Stimulated activated CD8-positive, alpha-beta memory T cell treated with anti-CD3 and anti-CD28 coated beads, Interleukin-12 subunit alpha, Interleukin-12 subunit beta, amount 100 ng/mL, for 4 hours (primary cell): ENCODE data around the gene VPS37D.
"Not testable (repeated sequence)": the region's sequence is repeated elsewhere in the genome, so short reads cannot be mapped to it uniquely, and the experiment has no call there.

Source experiments
- DNase-seq: peaks from one replicate; pipeline ENCODE4 v3.0.0-alpha.2; 2020; ENCODE audit warnings: low read depth

Gene VPS37D

GRCh38 chr7:73706126-73707044, 38.8 kb downstream of the VPS37D start:
- DNase-seq, result no peak

- no peak for DNase-seq
Measured at GRCh38 chr7:73707045-73707631, 39.5 kb downstream of the VPS37D start.

- no peak for DNase-seq
Measured at GRCh38 chr7:73708961-73709549, 41.4 kb downstream of the VPS37D start.

- DNase-seq, result no peak
Measured at GRCh38 chr7:73712773-73713172, 45.1 kb downstream of the VPS37D start.

- not testable (repeated sequence) for DNase-seq
Measured at GRCh38 chr7:73713319-73713718, 45.7 kb downstream of the VPS37D start.

- DNase-seq, result no peak
Measured at GRCh38 chr7:73715648-73716317, 48.2 kb downstream of the VPS37D start.

- no peak for DNase-seq
Measured at GRCh38 chr7:73716318-73716890, 48.8 kb downstream of the VPS37D start.

GRCh38 chr7:73717025-73717807, 49.6 kb downstream of the VPS37D start:
- no peak for DNase-seq

GRCh38 chr7:73717991-73718405, 50.4 kb downstream of the VPS37D start:
- peak; percentile 69 for DNase-seq

GRCh38 chr7:73718438-73718881, 50.8 kb downstream of the VPS37D start:
- DNase-seq, result no peak

- peak; percentile 60 for DNase-seq
Measured at GRCh38 chr7:73718905-73719805, 51.5 kb downstream of the VPS37D start, which contains the start of gene STX1A. TSS of gene STX1A (minus strand) at chr7:73719669. CDS start at chr7:73719631, 38 bp downstream.

GRCh38 chr7:73719806-73720169, 52.2 kb downstream of the VPS37D start:
- no peak for DNase-seq

GRCh38 chr7:73720443-73720842, 52.8 kb downstream of the VPS37D start:
- DNase-seq, result not testable (repeated sequence)

- no peak for DNase-seq
Measured at GRCh38 chr7:73721377-73721817, 53.8 kb downstream of the VPS37D start.
